ENCODE measurements around the gene EHD3.

The EHD3 gene

GRCh38 chr2:31226266-31226665, 7.7 kb upstream of the EHD3 start:
- no peaks in the 10 kb centered on the region for H3K9me3 ChIP-seq (ENCODE audit: control insufficient read depth, low read length)
- no peak for DNase-seq
- peak overlapping the region in 1 of 2 experiments; percentile 33 for H3K14ac ChIP-seq (ENCODE audit: low read length in 2 of 2)
- H3K4me2 ChIP-seq (ENCODE audit: low read length, poor library complexity, severe bottlenecking), result no peak overlapping the region
- no peak overlapping the region for H2BK120ac ChIP-seq (ENCODE audit: low read depth, low read length)
- H3K27ac ChIP-seq (ENCODE audit: low read length, poor library complexity, severe bottlenecking), result no peak overlapping the region
- H3K36me3 ChIP-seq (ENCODE audit: control insufficient read depth in 1 of 2, insufficient read depth in 2 of 2, low read depth in 1 of 2, low read length in 2 of 2), result no peaks in the 10 kb centered on the region
- no peak overlapping the region for H3K23ac ChIP-seq (ENCODE audit: low read length in 2 of 2)
- no peak overlapping the region for H2AFZ ChIP-seq (ENCODE audit: low read depth, low read length)
- H3K4me1 ChIP-seq (ENCODE audit: control insufficient read depth, insufficient read depth, low read depth, low read length), result no peaks in the 10 kb centered on the region
- no peak overlapping the region for H3K4me3 ChIP-seq (ENCODE audit: insufficient read depth in 1 of 2, low read depth in 1 of 2, low read length in 2 of 2)
- no peak overlapping the region for H4K8ac ChIP-seq (ENCODE audit: low read length)
- no peak overlapping the region for H2BK12ac ChIP-seq (ENCODE audit: low read length in 2 of 2)
- no peak overlapping the region for H3K18ac ChIP-seq (ENCODE audit: low read depth in 1 of 2, low read length in 2 of 2)
- no peak overlapping the region for H2BK5ac ChIP-seq (ENCODE audit: low read depth, low read length, poor library complexity, severe bottlenecking)
- H2BK15ac ChIP-seq (ENCODE audit: low read depth, poor library complexity, severe bottlenecking), result no peak overlapping the region
- no peak overlapping the region for H2AK5ac ChIP-seq (ENCODE audit: low read length, severe bottlenecking)
- no peak overlapping the region for H3K9ac ChIP-seq (ENCODE audit: low read length)
- 40% methylated on average over 2 of the region's 2 CpGs for WGBS
- no peak overlapping the region for H3K4ac ChIP-seq (ENCODE audit: low read depth in 1 of 2, low read length in 2 of 2)
- no peak overlapping the region for H4K91ac ChIP-seq (ENCODE audit: low read length)
- H3K27me3 ChIP-seq (ENCODE audit: control insufficient read depth in 1 of 2, insufficient read depth in 1 of 2, low read length in 2 of 2), result peaks cover 0 to 36% of the 10 kb centered on the region in 2 experiments
- H3K79me1 ChIP-seq (replicated peaks; ENCODE audit: low read length, poor library complexity, severe bottlenecking), result no peaks in the 10 kb centered on the region

DNA sequence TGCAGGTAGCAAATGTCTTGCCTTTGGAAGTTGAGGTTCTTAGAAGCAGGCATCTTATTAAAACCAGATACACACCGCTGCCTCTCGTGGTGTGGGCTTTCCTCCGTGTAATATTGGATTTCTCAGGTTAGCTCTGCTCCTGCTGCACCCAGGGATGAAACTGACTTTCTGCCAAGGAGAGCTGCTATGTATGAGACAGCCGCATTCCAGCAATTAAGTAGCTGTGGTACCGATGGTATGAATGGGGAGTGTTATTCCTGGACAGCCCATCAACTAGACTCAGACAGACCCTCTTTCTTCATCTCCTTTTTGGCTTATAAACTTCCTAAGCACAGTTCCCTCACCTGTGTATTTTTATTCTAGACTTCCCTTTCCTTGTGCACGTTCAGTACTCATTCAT, 6.8 kb upstream of the EHD3 start:
- DNase-seq, result no peak
- WGBS, result 86% methylated on average over 6 of the region's 6 CpGs

DNA sequence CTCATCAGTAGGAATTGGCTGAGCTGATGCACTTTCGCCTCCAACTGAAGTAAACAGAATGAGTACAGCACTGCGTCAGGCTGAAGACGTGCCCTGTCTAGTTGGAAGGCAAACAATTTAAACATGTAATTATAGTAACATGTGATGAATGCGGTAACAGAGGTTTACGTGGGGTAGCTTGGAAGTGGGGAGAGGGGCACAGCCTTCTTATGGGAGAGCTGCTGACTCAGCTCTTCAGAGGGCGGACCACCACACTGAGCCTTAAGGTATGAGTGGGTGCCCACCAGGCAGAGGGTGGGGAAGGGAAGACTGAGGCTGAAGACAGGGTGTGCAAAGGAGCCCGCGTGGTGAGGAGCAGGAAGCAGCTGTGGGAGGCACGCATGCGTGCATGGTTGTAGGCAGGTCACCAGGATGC, 6.2 kb upstream of the EHD3 start:
- 83% methylated on average over 10 of the region's 10 CpGs for WGBS
- Histone ChIP-seq H3K79me1 (replicated peaks; ENCODE audit: low read length, poor library complexity, severe bottlenecking) (no peaks in the 10 kb centered on the region), H3K4me1 (ENCODE audit: control insufficient read depth, insufficient read depth, low read depth, low read length) (no peaks in the 10 kb centered on the region), H2BK15ac (ENCODE audit: low read depth, poor library complexity, severe bottlenecking) (peak overlapping the region; percentile 62), H2BK12ac (ENCODE audit: low read length in 2 of 2) (no peak overlapping the region), H3K27me3 (ENCODE audit: control insufficient read depth in 1 of 2, insufficient read depth in 1 of 2, low read length in 2 of 2) (peaks cover 0 to 21% of the 10 kb centered on the region in 2 experiments), H2AFZ (ENCODE audit: low read depth, low read length) (no peak overlapping the region), H3K9me3 (ENCODE audit: control insufficient read depth, low read length) (no peaks in the 10 kb centered on the region), H3K18ac (ENCODE audit: low read depth in 1 of 2, low read length in 2 of 2) (no peak overlapping the region), H2AK5ac (ENCODE audit: low read length, severe bottlenecking) (no peak overlapping the region), H2BK5ac (ENCODE audit: low read depth, low read length, poor library complexity, severe bottlenecking) (no peak overlapping the region), H4K91ac (ENCODE audit: low read length) (no peak overlapping the region), H4K8ac (ENCODE audit: low read length) (no peak overlapping the region), H3K4ac (ENCODE audit: low read depth in 1 of 2, low read length in 2 of 2) (no peak overlapping the region), H3K36me3 (ENCODE audit: control insufficient read depth in 1 of 2, insufficient read depth in 2 of 2, low read depth in 1 of 2, low read length in 2 of 2) (no peaks in the 10 kb centered on the region), H3K9ac (ENCODE audit: low read length) (no peak overlapping the region), H3K4me2 (ENCODE audit: low read length, poor library complexity, severe bottlenecking) (no peak overlapping the region), H3K4me3 (ENCODE audit: insufficient read depth in 1 of 2, low read depth in 1 of 2, low read length in 2 of 2) (no peak overlapping the region), H3K27ac (ENCODE audit: low read length, poor library complexity, severe bottlenecking) (no peak overlapping the region), H3K14ac (ENCODE audit: low read length in 2 of 2) (peak overlapping the region in 1 of 2 experiments; percentile 69), H2BK120ac (ENCODE audit: low read depth, low read length) (no peak overlapping the region), H3K23ac (ENCODE audit: low read length in 2 of 2) (no peak overlapping the region)
- no peak for DNase-seq

More for the DNA sequence above, 6.8 kb upstream of the EHD3 start:
- H3K4ac ChIP-seq (ENCODE audit: low read depth in 1 of 2, low read length in 2 of 2), result no peak overlapping the region
- no peak overlapping the region for H4K91ac ChIP-seq (ENCODE audit: low read length)
- H2BK12ac ChIP-seq (ENCODE audit: low read length in 2 of 2), result no peak overlapping the region
- peaks cover 0 to 27% of the 10 kb centered on the region in 2 experiments for H3K27me3 ChIP-seq (ENCODE audit: control insufficient read depth in 1 of 2, insufficient read depth in 1 of 2, low read length in 2 of 2)
- no peak overlapping the region for H2BK120ac ChIP-seq (ENCODE audit: low read depth, low read length)
- H2BK15ac ChIP-seq (ENCODE audit: low read depth, poor library complexity, severe bottlenecking), result no peak overlapping the region
- H2AFZ ChIP-seq (ENCODE audit: low read depth, low read length), result no peak overlapping the region
- H4K8ac ChIP-seq (ENCODE audit: low read length), result no peak overlapping the region
- H3K36me3 ChIP-seq (ENCODE audit: control insufficient read depth in 1 of 2, insufficient read depth in 2 of 2, low read depth in 1 of 2, low read length in 2 of 2), result no peaks in the 10 kb centered on the region
- H3K23ac ChIP-seq (ENCODE audit: low read length in 2 of 2), result no peak overlapping the region
- no peak overlapping the region for H2BK5ac ChIP-seq (ENCODE audit: low read depth, low read length, poor library complexity, severe bottlenecking)
- H3K9ac ChIP-seq (ENCODE audit: low read length), result no peak overlapping the region
- H3K4me2 ChIP-seq (ENCODE audit: low read length, poor library complexity, severe bottlenecking), result no peak overlapping the region
- H3K18ac ChIP-seq (ENCODE audit: low read depth in 1 of 2, low read length in 2 of 2), result no peak overlapping the region
- no peak overlapping the region for H3K4me3 ChIP-seq (ENCODE audit: insufficient read depth in 1 of 2, low read depth in 1 of 2, low read length in 2 of 2)
- no peak overlapping the region for H3K14ac ChIP-seq (ENCODE audit: low read length in 2 of 2)
- no peaks in the 10 kb centered on the region for H3K9me3 ChIP-seq (ENCODE audit: control insufficient read depth, low read length)
- H2AK5ac ChIP-seq (ENCODE audit: low read length, severe bottlenecking), result no peak overlapping the region
- no peaks in the 10 kb centered on the region for H3K79me1 ChIP-seq (replicated peaks; ENCODE audit: low read length, poor library complexity, severe bottlenecking)
- no peak overlapping the region for H3K27ac ChIP-seq (ENCODE audit: low read length, poor library complexity, severe bottlenecking)
- no peaks in the 10 kb centered on the region for H3K4me1 ChIP-seq (ENCODE audit: control insufficient read depth, insufficient read depth, low read depth, low read length)

DNA sequence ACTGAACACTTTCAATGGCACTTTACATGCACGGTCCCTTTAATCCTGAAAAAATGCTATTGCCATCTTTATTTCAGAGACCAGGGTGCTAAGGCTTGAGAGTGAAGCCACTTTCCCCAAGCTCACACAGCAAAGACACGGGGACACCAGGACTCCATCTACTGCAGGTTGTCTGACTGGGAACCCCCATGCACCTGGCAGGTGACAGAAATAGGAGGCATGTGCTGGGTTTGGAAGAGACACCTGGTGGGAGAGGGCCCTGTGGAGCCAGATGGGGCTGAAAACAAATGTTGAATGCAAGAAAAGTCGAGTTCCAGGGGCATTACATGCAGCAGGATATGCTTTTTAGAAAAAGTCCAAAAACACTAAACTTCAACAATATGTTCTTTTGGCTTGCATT, 5.2 kb upstream of the EHD3 start:
- Histone ChIP-seq H3K27ac (ENCODE audit: low read length, poor library complexity, severe bottlenecking) (no peak overlapping the region), H3K79me1 (replicated peaks; ENCODE audit: low read length, poor library complexity, severe bottlenecking) (no peaks in the 10 kb centered on the region), H2AK5ac (ENCODE audit: low read length, severe bottlenecking) (no peak overlapping the region), H2BK120ac (ENCODE audit: low read depth, low read length) (no peak overlapping the region), H3K27me3 (ENCODE audit: control insufficient read depth in 1 of 2, insufficient read depth in 1 of 2, low read length in 2 of 2) (peaks cover 0 to 20% of the 10 kb centered on the region in 2 experiments), H2BK5ac (ENCODE audit: low read depth, low read length, poor library complexity, severe bottlenecking) (no peak overlapping the region), H3K14ac (ENCODE audit: low read length in 2 of 2) (no peak overlapping the region), H3K9me3 (ENCODE audit: control insufficient read depth, low read length) (no peaks in the 10 kb centered on the region), H3K23ac (ENCODE audit: low read length in 2 of 2) (no peak overlapping the region), H3K18ac (ENCODE audit: low read depth in 1 of 2, low read length in 2 of 2) (no peak overlapping the region), H3K9ac (ENCODE audit: low read length) (no peak overlapping the region), H3K4me1 (ENCODE audit: control insufficient read depth, insufficient read depth, low read depth, low read length) (no peaks in the 10 kb centered on the region), H3K4me3 (ENCODE audit: insufficient read depth in 1 of 2, low read depth in 1 of 2, low read length in 2 of 2) (no peak overlapping the region), H2BK15ac (ENCODE audit: low read depth, poor library complexity, severe bottlenecking) (no peak overlapping the region), H4K91ac (ENCODE audit: low read length) (no peak overlapping the region), H2AFZ (ENCODE audit: low read depth, low read length) (no peak overlapping the region), H3K36me3 (ENCODE audit: control insufficient read depth in 1 of 2, insufficient read depth in 2 of 2, low read depth in 1 of 2, low read length in 2 of 2) (no peaks in the 10 kb centered on the region), H3K4me2 (ENCODE audit: low read length, poor library complexity, severe bottlenecking) (no peak overlapping the region), H3K4ac (ENCODE audit: low read depth in 1 of 2, low read length in 2 of 2) (no peak overlapping the region), H2BK12ac (ENCODE audit: low read length in 2 of 2) (no peak overlapping the region), H4K8ac (ENCODE audit: low read length) (no peak overlapping the region)
- WGBS, result 90% methylated on average over 2 of the region's 3 CpGs
- DNase-seq, result no peak
